HG02623 (cell line): ENCODE data around the gene ARSI.

ENCODE experiments used
- ATAC-seq: cut with Tn5 transposase; IDR thresholded peaks from one replicate; pipeline ENCODE4 v1.9.1; 2021; ENCODE audit warnings: moderate library complexity; ENCODE audit not compliant: unreplicated experiment

The ARSI gene

GRCh38 chr5:150309101-150309885 is 6.6 kb upstream of the ARSI start:
- no peak for ATAC-seq

- no peak for ATAC-seq
Measured at GRCh38 chr5:150307617-150308426, 5.1 kb upstream of the ARSI start.

GRCh38 chr5:150306775-150307174 is 4.1 kb upstream of the ARSI start:
- no peak for ATAC-seq

- no peak for ATAC-seq
Measured at GRCh38 chr5:150305557-150305956, 2.9 kb upstream of the ARSI start.

- ATAC-seq = no peak
Measured at GRCh38 chr5:150305095-150305494, 2.4 kb upstream of the ARSI start.

GRCh38 chr5:150304481-150305081 is 1.9 kb upstream of the ARSI start:
- no peak for ATAC-seq

GRCh38 chr5:150303660-150304386 is 1.1 kb upstream of the ARSI start:
- no peak for ATAC-seq

GRCh38 chr5:150303070-150303615 is 438 bp upstream of the ARSI start:
- no peak for ATAC-seq

- no peak for ATAC-seq
Measured at GRCh38 chr5:150301901-150302300, 804 bp downstream of the ARSI start.

- no peak for ATAC-seq
Measured at GRCh38 chr5:150301170-150301505, 1.6 kb downstream of the ARSI start.

GRCh38 chr5:150300496-150301169 is 2.1 kb downstream of the ARSI start:
- ATAC-seq = no peak

- no peak for ATAC-seq
Measured at GRCh38 chr5:150299571-150300327, 3.0 kb downstream of the ARSI start.

GRCh38 chr5:150298701-150299451 is 3.8 kb downstream of the ARSI start:
- no peak for ATAC-seq

- ATAC-seq = no peak
Measured at GRCh38 chr5:150297934-150298595, 4.6 kb downstream of the ARSI start.

- no peak for ATAC-seq
Measured at GRCh38 chr5:150297236-150297890, 5.3 kb downstream of the ARSI start.

- no peak for ATAC-seq
Measured at GRCh38 chr5:150296496-150296895, 6.2 kb downstream of the ARSI start.

- no peak for ATAC-seq
Measured at GRCh38 chr5:150295741-150296486, 6.8 kb downstream of the ARSI start.
